CD4-positive, alpha-beta T cell treated with Interleukin-6 at 100 ng/mL for 8 hours (primary cell): ENCODE results near the gene EN1.

Experiments
- DNase-seq: peaks from one replicate; pipeline ENCODE4 v3.0.0-alpha.2; 2020; ENCODE audit warnings: mixed read lengths, low spot score

The EN1 gene

DNA sequence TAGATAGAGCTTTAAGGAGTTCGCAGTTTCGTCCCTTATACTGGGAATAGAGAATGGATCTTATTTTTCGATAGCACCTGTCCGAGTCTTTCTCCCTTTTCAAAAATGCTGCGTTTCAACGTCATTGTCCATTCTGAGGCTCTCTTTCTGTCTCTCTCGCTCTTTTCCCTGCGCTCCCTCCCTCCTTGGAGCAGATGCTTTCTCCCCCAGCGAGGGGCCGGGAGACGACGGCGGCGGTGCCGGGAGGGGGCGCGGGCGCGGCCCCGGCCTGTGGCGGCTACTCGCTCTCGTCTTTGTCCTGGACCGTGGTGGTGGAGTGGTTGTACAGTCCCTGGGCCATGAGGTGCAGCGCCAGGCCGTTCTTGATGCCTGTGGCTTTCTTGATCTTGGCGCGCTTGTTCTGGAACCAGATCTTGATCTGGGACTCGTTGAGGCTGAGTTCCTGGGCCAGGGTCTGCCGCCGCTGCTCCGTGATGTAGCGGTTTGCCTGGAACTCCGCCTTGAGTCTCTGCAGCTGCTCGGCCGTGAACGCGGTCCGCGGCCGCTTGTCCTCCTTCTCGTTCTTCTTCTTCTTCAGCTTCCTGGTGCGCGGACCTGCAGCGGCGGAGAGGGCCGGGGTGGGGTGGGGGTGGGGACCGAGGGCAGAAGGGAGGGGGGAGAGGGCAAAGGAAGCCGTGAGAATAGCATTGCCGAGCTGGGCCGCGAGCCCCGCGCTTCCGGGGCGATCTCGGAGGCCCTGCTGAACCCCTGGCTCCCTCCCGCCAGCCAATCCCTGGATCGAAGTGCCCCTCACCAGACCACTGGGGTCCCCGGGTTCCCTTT lies 4.6 kb downstream of the EN1 start:
- no peak for DNase-seq

DNA sequence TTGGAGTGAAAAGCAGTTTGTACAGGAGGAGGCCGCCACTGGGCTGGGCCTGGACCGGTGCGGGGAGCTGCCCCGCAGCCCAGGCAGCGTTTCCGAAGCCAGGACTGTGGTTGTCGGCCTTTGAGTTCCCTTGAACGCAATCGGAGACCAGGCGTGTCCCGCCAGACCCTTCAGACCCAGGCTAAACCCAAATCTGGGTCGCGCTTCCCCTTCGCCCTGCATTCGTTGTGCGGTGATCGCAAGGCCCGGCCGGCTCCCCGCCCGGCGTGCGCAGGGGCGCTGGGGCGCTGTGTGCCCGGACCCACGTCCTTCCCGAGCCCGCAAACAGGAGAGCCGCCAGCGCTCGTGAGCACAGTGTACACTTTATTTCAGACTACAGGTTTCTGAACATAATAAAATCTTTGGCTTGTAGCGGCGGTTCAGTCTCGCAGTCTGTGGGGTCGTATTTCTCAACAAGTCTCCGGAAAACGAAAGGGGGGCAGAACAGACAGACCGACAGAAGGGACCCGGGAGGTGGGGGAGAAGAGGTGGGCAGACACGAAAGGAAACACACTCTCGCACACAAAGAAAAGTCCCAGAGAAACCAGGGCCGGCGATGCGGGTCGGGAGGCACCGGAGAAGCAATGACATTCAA lies 5.5 kb downstream of the EN1 start:
- DNase-seq = no peak

- no peak for DNase-seq
Measured at GRCh38 chr2:118841450-118841827, 6.0 kb downstream of the EN1 start.

DNA sequence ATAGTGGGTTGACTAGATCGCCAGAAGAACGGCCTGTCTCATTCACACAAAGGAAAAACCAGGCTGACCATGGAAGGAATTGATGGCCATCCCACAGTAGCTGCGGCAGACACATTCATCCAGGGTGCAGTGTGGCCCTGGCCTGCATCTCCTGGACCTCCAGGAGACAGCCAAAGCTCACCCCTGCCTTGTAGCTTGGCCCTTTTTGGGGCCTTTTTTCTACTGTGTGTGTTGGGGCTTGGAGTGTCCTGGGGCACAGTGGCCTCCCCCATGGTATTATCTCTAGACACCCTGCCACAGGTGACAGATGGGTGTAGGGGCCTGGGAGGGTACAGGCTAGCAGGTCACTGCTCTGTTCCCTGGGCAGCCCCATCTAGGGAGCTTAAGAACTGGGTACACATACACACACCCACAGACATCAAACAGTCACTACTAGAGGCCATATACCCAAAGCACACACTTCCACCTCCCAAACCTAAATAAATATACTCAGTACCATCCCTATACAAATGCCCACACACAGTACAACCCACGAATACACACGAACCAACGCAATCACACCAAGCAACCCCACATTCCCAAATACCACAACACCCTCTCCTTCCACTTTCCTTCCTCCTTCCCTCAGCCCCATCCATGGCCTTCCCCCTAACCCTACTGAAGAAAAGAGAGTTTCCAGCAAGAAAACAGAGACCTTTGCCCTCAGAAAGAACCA lies 8.6 kb downstream of the EN1 start:
- DNase-seq = no peak

- DNase-seq = no peak
Measured at GRCh38 chr2:118837621-118838020, 9.8 kb downstream of the EN1 start.

- DNase-seq = no peak
Measured at GRCh38 chr2:118837067-118837466, 10.4 kb downstream of the EN1 start.

GRCh38 chr2:118836411-118836930 lies 11.0 kb downstream of the EN1 start:
- no peak for DNase-seq

DNA sequence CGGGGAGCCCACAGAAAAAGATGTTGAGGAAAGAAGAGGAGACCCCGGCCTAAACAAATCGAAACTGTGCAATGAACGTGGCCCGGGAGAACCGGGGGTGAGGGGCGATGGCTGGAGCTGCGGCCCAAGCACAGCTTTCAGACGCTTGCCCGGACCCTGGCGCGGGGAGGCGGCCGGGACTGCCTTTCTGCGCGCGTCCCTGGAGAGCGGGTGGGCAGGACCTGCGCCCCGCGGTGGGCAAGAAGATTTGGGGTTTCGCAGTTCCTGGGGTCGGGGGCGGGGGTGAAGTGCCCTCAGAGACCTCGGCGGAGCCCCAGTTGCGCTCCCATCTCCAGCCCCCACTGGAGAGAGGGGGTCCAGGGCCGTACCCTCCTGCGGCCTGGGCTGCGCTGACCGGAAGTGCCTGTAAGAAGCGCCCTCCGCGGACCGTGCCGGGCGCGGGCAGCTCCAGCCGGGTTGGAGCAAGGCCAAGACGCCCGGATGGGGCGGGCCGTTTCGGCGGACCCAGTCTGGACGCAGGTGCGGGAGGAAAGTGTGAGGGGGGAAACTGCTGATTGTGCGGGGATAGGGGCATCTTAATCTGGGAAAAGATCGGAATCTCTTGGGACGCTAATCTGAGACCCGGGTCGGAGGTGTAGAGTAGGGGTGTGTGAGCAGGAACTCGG lies 11.6 kb downstream of the EN1 start:
- DNase-seq = no peak

DNA sequence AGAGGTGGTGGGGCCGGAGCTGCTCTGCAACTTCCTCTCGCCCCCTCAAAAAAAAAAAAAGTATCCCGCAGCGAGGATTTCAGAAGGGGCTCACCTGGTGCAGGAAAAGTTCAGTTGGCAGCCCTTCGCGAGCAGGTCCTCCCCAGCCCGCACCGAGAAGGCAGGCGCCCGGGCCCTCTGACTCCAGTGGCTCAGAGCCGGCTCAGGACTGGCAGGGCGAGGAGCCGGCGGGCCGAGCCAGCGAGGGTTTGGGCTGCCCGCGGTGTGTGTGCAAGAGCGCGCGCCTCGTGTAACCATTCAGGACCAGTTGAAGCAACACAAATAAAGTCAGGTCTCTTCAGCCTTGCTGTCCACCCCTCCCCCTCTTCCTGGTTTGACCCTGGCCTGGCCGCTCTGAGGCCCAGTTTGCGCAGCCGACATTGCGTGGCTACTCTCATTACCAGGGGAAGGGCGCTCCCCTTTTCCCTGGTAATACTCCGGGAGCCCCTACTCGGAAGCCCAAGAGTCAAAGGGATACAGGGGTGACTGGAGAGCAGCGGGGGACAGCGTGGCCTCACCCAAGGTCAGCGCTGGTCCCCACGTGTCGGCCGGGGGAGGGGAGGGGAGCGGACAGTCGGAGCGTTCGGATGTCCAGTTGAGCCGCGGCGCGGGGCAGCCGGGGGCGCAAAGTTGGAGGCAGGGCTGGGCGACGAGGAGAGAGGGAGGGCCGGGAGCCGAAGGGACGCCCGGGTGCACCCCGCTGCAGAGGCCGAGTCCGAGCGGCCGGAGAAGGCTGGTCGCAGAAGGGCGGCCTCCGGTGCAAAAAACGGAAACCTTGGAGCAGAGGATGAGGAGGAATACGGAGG lies 12.3 kb downstream of the EN1 start:
- no peak for DNase-seq

- DNase-seq = no peak
Measured at GRCh38 chr2:118834440-118834810, 13.0 kb downstream of the EN1 start.

- no peak for DNase-seq
Measured at GRCh38 chr2:118833716-118834439, 13.6 kb downstream of the EN1 start.

GRCh38 chr2:118832791-118833715 lies 14.4 kb downstream of the EN1 start:
- DNase-seq = no peak

DNA sequence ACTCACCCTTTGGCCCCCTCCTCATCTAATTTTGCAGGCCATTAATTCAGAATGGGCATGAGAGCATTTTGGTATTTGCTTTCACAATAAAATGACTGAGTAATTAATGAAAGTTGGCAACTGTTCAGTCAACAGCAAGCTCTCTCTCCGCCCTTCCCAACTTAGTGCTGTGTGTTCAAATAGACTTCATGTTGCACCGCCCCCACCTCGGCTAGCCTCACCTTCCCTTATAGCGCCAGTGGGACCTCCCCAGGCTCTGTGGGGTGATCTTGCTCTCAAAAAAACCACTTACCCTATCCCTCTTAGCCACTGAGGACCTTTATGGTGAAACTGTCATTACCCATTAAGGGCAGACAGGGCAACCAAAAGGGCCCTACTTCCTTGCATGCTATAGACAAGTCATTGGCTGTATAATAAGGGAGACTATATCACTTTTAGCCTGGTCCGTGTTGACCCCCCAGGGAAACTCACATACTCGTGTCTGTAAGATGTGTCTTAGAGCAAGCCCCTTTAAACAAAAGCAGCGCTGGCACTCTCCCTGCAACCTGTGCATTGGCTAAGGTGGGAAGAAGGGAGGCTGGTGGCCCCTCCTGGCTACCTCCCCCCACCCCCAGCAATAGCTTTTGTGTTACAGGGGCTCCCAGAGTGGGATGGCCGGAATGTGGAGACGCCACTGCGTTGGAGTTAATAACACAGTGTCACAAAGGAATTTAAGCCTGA lies 15.2 kb downstream of the EN1 start:
- DNase-seq = no peak

GRCh38 chr2:118830881-118831280 lies 16.6 kb downstream of the EN1 start:
- DNase-seq = no peak

- no peak for DNase-seq
Measured at GRCh38 chr2:118830118-118830517, 17.3 kb downstream of the EN1 start.

DNA sequence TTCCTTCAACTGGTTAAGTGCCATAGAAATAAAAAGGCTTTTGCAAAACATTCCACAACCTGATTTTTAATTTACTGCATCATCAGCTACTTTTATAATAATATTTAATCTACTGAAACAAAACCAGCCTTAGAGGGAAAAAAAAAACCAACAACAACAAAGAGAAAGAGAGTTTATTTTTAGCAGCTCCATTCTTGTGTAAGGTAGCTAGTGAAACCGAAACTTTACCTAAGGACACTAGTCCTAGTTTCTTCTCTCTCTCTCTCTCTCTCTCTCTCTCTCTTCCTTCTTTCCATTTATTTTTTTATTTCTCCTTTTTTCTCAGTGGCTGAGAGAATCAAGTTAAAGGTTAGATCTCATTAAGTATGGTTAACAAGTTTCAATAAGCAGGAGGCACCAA lies 21.4 kb downstream of the EN1 start:
- DNase-seq = no peak

DNA sequence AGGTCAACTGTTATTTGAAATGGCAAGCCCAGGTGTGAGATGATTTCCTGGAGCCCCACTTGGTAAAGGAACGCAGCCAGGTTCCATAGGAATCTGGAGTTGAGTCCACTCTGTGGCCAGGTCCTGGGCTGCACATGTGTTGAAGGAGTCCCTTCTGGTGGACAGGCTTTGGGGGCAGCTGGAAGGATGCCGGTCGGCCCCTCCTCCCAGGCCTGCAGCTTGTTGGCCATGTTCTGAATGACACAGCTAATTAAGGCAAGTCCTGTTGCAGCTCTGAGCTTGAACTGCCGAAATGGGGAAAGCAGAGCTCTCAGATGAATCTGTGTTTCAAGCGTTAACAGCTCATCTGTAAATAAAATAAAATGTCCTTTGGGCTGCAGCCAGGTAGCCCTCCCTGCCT lies 23.8 kb downstream of the EN1 start:
- no peak for DNase-seq

GRCh38 chr2:118822572-118822971 lies 24.9 kb downstream of the EN1 start:
- no peak for DNase-seq

GRCh38 chr2:118822015-118822414 lies 25.4 kb downstream of the EN1 start:
- DNase-seq = no peak
